ENCODE measurements around the gene RAB26.

The RAB26 gene

GRCh38 chr16:2143878-2144485 lies 4.4 kb upstream of the RAB26 start:
- DNase-seq (ENCODE audit: low spot score): no peak

- no peak for DNase-seq (ENCODE audit: low spot score)
Measured at GRCh38 chr16:2145843-2146242, 2.6 kb upstream of the RAB26 start.

GRCh38 chr16:2147378-2147777 lies 1.0 kb upstream of the RAB26 start:
- no peak for DNase-seq (ENCODE audit: low spot score)

DNA sequence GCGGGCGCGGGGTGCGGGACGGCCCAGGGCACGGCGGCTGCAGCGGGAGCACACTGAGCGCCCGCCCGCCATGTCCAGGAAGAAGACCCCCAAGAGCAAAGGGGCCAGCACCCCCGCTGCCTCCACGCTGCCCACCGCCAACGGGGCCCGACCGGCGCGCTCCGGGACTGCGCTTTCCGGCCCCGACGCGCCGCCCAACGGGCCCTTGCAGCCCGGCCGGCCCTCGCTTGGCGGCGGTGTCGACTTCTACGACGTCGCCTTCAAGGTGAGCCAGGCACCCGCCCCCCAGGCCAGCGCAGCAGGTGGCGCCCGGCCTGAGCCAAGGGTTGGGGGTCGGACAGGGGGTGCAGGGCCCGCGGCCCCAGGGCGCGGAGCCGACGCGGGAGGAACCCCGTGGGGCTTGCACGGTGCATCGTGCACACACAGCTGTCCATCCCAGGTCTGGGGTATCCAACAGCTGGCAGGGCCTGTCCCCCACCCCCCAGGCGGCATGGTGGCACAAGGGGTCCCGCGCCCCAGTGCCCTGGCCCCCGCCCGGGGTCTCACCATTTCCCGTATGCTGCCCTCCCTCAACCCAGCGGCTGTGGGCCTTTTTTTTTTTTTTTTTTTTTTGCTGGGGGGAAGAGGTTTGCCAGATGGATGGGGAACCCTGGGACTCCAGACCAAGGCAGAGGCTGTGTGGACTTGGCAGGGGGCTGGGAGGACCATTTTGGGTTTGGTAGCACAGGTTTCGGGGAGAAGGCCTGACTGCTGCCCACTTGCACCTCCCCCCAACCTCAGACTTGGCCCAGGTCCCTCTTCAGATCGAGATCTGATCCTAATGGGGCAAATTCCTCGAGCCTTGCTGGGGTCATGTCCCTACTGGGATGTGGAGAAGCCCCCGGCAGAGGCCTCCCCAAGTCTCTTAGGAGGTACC lies 547 bp downstream of the RAB26 start:
- DNase-seq (ENCODE audit: low spot score): no peak

DNA sequence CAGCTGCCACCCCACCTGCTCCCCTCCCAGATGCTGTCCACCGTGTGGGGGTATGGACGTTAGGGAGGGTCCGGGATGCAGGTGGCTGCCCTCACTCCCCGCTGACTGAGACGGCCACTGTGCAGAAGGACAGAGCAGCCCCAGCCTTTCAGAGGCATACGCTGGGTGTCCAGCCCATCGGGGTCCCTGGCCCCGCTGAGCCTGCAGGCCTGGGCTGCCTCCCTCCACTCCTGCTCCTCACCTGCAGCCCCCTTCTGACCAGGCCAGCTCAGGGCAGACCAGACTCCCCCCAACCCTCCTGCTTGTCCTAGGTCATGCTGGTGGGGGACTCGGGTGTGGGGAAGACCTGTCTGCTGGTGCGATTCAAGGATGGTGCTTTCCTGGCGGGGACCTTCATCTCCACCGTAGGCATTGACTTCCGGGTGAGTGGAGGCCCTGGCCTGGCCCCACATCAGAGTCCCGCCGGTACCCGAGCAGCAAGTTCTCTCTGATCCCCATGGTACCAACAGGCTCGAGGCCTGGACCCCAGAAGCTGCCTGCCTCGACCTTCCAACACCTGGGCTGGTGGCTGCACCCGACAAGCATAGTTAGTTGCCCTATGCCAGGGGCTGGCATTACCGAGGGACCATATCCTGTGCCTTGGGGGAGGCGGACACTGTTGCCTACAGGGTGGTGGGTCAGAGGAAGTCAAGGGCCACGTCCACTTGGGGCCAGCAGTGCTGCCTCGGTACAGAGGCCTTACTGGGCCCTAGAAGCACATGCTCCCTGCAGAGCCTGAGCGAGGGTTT lies 1.4 kb downstream of the RAB26 start:
- DNase-seq (ENCODE audit: low spot score): no peak

DNA sequence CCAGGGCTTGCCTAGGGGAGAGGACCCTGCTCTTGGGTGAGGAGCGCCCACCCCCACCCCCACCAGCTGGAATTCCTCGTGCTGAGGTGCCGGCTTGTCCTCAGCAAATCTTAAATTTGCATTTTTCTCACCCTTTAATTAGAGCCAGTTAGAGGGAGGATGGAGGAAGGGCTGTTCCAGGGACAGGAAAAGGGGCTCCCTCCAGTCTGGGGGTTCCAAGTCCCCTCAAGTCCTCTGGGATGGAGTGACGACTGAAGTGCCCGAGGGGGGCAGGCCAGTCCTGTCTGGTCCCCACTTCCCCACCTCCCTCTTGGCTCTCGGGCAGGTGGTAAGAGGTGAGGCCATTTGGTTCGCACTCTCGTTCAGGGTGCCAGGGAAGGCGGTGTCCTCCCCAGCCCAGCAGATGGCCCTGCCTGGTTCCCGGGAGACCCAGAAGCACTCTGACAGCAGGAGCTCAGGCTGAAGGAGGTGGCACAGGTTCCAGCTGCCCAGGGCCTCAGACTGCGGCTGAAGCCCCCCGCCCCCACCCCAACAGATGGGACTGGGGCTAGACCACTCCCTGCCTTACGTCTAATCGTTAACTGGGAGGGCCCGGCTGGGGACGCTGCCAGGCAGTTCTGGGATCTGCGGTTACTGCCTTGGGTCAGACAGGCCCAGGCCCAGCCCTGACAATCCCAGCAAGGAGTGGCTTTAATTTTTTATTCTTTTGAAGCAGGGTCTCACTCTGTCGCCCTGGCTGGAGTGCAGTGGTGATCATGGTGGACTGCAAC lies 2.2 kb downstream of the RAB26 start:
- no peak for DNase-seq (ENCODE audit: low spot score)

- no peak for DNase-seq (ENCODE audit: low spot score)
Measured at GRCh38 chr16:2151188-2152091, 3.0 kb downstream of the RAB26 start.

- no peak for DNase-seq (ENCODE audit: low spot score)
Measured at GRCh38 chr16:2152695-2153506, 4.5 kb downstream of the RAB26 start.

DNA sequence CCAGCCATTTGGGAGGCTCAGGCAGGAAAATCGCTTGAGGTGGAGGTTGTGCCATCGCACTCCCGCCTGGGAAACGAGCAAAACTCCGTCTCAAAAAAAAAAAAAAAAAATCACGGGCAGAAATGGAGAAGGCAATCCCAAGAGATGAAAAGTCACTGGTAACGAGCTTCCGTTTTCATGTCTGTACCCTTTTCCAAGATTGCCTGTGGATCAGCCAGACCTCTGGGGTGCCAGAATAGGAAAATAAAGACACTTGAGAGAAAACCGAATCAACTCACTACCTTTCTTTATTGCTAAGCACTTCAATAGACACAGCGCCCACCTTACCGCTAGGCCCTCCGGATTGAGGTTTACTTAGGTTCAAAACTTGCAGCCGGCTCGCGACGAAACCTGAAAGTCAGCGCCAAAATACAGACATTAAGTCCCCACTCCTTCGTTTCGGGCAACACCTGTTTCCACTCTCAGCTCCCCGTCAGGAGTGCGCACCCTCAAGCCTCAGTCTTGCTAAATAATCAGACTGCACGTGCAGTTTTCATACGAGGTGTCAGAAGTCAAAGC lies 6.2 kb downstream of the RAB26 start:
- DNase-seq (ENCODE audit: low spot score): no peak

DNA sequence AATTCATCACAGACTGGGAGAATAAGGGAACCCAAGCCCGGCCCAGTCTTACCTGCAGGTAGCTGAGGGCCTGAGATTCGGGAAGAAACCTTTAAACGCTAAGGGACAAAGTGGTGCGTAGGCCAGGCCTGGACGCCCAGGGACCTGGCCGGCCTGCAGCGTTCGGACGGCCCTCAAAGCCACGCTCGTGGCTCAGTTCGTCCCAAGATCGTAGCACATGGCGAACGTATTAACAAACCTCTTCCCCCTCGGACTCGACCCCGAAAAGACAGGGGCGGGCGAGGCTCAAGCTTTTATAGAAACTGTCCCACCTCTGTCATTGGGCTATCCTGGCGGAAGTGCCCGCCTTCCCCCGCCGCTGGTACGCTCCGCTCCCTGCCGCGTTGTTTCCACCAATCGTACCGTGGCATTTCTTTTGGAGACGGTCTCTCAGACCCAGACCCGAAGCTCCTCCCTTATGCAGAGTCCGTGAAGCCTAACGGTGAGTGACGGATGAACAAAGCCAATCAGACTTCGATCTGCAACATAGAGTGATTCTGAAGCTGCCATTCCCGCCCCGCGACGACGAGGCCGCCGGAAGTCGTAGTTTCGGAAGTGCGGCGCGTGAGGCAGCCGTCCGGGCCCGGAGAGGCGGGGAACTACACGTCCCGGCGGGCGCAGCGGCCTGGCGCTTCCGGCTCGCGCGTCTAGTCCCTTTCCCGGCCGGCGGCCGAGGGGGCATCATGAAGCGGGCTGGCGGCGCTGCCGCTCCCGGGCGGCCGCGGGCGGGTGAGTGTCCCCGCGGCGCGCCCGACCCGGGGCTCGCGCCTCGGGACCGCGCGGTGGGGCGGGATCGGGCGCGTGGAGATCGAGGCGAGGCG lies 6.9 kb downstream of the RAB26 start, which contains the start of gene TRAF7:
Gene TRAF7, plus strand, starts transcription at position 692 of the 860 bp plus-strand sequence. CDS start 8,139 bp downstream, outside the sequence.
- peak; percentile 99 for DNase-seq (ENCODE audit: low spot score)

GRCh38 chr16:2155977-2156848 lies 7.8 kb downstream of the RAB26 start:
- DNase-seq (ENCODE audit: low spot score): no peak

- no peak for DNase-seq (ENCODE audit: low spot score)
Measured at GRCh38 chr16:2156849-2157224, 8.4 kb downstream of the RAB26 start.

GRCh38 chr16:2157480-2158261 lies 9.2 kb downstream of the RAB26 start:
- DNase-seq (ENCODE audit: low spot score): no peak

GRCh38 chr16:2158262-2158638 lies 9.8 kb downstream of the RAB26 start:
- DNase-seq (ENCODE audit: low spot score): no peak

DNA sequence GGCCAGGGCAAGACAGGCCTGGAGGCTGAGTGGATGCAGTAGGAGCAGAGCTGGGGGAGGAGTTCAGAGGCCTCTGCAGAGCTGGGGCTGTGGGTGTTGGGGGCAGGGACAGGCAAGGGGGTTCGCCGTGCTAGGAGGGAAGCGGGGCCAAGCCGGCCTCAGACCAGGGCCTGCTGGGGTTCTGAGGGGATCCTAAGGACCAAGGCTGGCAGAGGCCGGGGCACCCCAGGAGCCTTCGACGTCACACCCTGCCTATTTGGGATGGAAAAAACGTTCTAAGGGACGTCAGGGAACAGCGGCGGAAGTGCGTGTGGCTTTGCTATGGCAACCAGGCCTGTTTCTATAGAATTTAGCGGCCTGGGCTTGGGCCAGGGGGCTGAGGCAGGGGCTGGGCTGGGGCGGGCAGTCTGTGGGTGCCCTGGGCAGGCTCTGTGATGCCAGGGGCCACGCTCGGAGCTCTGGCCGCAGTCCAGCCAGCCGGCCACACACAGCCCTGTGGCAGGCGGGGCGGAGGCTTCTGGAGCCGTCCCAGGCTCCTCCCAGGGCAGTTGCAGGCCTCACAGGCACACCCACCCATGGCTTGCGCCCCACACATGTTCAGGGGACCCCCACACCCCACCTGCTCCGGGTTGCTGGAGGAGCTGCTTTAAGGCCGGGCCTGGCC lies 10.9 kb downstream of the RAB26 start:
- no peak for DNase-seq (ENCODE audit: low spot score)

GRCh38 chr16:2160915-2161551 lies 12.6 kb downstream of the RAB26 start:
- no peak for DNase-seq (ENCODE audit: low spot score)
